ENCODE results near the gene NBPF1.
"Not testable (repeated sequence)": the region's sequence is repeated elsewhere in the genome, so short reads cannot be mapped to it uniquely, and the experiment has no call there.

GRCh38 chr1:16540421-16540893 is 72.9 kb downstream of the NBPF1 start:
- not testable (repeated sequence) for TF ChIP-seq CTCF (IDR thresholded peaks at IDR 0.05; ENCODE audit: extremely low read depth in 1 of 2, insufficient read depth in 1 of 2, low read depth in 1 of 2, low read length in 2 of 2); POLR2AphosphoS5 (IDR thresholded peaks at IDR 0.05; ENCODE audit: insufficient read depth, low read depth, low read length); POLR2A (IDR thresholded peaks at IDR 0.05; ENCODE audit: low read depth, low read length); EZH2 (IDR thresholded peaks at IDR 0.05; ENCODE audit: borderline replicate concordance, low read depth, low read length, severe bottlenecking); MYC (IDR thresholded peaks at IDR 0.05; ENCODE audit: low read depth, low read length); JUN (IDR thresholded peaks at IDR 0.05; ENCODE audit: borderline replicate concordance, insufficient read depth, insufficient read length, low read depth); GATA2 (IDR thresholded peaks at IDR 0.05; ENCODE audit: insufficient read depth, insufficient read length, low read depth, low read length); FOS (IDR thresholded peaks at IDR 0.05; ENCODE audit: borderline replicate concordance, insufficient read depth, low read length); MAX (IDR thresholded peaks at IDR 0.05; ENCODE audit: insufficient read depth, insufficient read length)
